OCI-LY7 (cell line): ENCODE measurements around the gene EMSY. TPM values are rescaled to one million over a fixed set of nuclear protein-coding genes. Genes with fewer than 3 reads are reported as not detected.

Source experiments
- BruUV-seq: library from RNA; stranded (reverse); fragments of 400-500 nt; replicated peaks from 2 replicates; lab custom pipeline; 2021; lab: Mats Ljungman, UMichigan
- CTCF ChIA-PET: fragments of 300-600 bp; sonication (Branson Sonifier 250); formaldehyde crosslinking; loops from one replicate; lab custom pipeline; 2022; ENCODE audit warnings: antibody characterized with exemption; ENCODE audit not compliant: unreplicated experiment; lab: Charles Lee
- POLR2A ChIA-PET: fragments of 300-600 bp; sonication (Branson Sonifier 250); formaldehyde crosslinking; loops from one replicate; lab custom pipeline; 2022; ENCODE audit warnings: antibody characterized with exemption; lab: Charles Lee
- DNase-seq: peaks from one replicate; pipeline ENCODE4 v3.0.0-alpha.2; 2015; ENCODE audit warnings: low spot score
- H2AFZ ChIP-seq: fragments of 200-600 bp; sonication (generic), shearing (Covaris generic); 2 replicates; pipeline ENCODE4 v1.6.1; 2014; ENCODE audit warnings: mild to moderate bottlenecking, antibody characterized with exemption, low read length, moderate library complexity
- H3K27ac ChIP-seq: fragments of 200-600 bp; sonication (generic); 2 replicates; pipeline ENCODE4 v1.5.1; 2014; ENCODE audit warnings: mixed run types, low read depth, mild to moderate bottlenecking, moderate library complexity, low read length, inconsistent platforms; ENCODE audit not compliant: poor library complexity, severe bottlenecking
- H3K36me3 ChIP-seq: fragments of 200-600 bp; sonication (generic); 2 replicates; pipeline ENCODE4 v1.6.1; 2014; ENCODE audit warnings: mild to moderate bottlenecking, antibody characterized with exemption, low read length, moderate library complexity, mixed read lengths; ENCODE audit not compliant: insufficient read depth
- H3K4me1 ChIP-seq: fragments of 200-600 bp; sonication (generic); 2 replicates; pipeline ENCODE4 v1.5.1; 2014; ENCODE audit warnings: mild to moderate bottlenecking, low read length; ENCODE audit not compliant: insufficient read depth, poor library complexity, severe bottlenecking
- H3K4me2 ChIP-seq: fragments of 200-600 bp; sonication (generic); 2 replicates; pipeline ENCODE4 v1.6.1; 2014; ENCODE audit warnings: mild to moderate bottlenecking, low read length
- H3K4me3 ChIP-seq: fragments of 200-600 bp; sonication (generic); 2 replicates; pipeline ENCODE4 v1.5.1; 2014; ENCODE audit warnings: mild to moderate bottlenecking, low read depth, low read length; ENCODE audit not compliant: poor library complexity, severe bottlenecking
- H3K79me2 ChIP-seq: fragments of 200-600 bp; sonication (generic); 2 replicates; pipeline ENCODE4 v1.6.1; 2016; ENCODE audit warnings: low read depth, mild to moderate bottlenecking, low read length, moderate library complexity, mixed read lengths; ENCODE audit not compliant: insufficient read depth
- H3K9me2 ChIP-seq: fragments of 200-600 bp; sonication (generic); 2 replicates; pipeline ENCODE4 v1.6.1; 2016; ENCODE audit warnings: mild to moderate bottlenecking, low read length, mixed read lengths; ENCODE audit not compliant: insufficient read depth
- H3K9me3 ChIP-seq: fragments of 200-600 bp; sonication (generic); 2 replicates; pipeline ENCODE4 v1.6.1; 2014; ENCODE audit warnings: mild to moderate bottlenecking, mixed run types, low read length, mixed read lengths
- H4K20me1 ChIP-seq: fragments of 200-600 bp; sonication (generic); 2 replicates; pipeline ENCODE4 v1.6.1; 2014; ENCODE audit warnings: mild to moderate bottlenecking, antibody characterized with exemption, low read length, moderate library complexity, mixed read lengths; ENCODE audit not compliant: insufficient read depth
- CTCF ChIP-seq: fragments of 200-600 bp; sonication (generic); conservative IDR thresholded peaks from 2 replicates; pipeline ENCODE4 v1.5.1; 2014; ENCODE audit warnings: mild to moderate bottlenecking, antibody characterized with exemption, low read length, moderate library complexity, mixed read lengths
- EZH2phosphoT487 ChIP-seq: fragments of 200-600 bp; sonication (generic); IDR thresholded peaks from 2 replicates; pipeline ENCODE4 v1.6.1; 2018; ENCODE audit warnings: low read depth, borderline replicate concordance, mild to moderate bottlenecking, mixed run types, antibody characterized with exemption, low read length, moderate library complexity, mixed read lengths
- intact Hi-C: fragments of 100-400 bp; cut with micrococcal nuclease; formaldehyde crosslinking; loops from one replicate; pipeline ENCODE4 v1.10.0; 2022; ENCODE audit not compliant: unreplicated experiment
- total RNA-seq, 2 experiments: library from RNA; depleted of rRNA in 1 of 2; stranded (reverse); fragments of >200 nt in 1 of 2; shearing (Covaris generic) in 1 of 2; gene quantifications; 2 replicates each; pipeline ENCODE4 v1.2.3, GENCODE V29; 2014 to 2022

Gene EMSY
- total RNA-seq, 2 experiments from 2014 or later, result 26.3 to 29.8 TPM

DNA sequence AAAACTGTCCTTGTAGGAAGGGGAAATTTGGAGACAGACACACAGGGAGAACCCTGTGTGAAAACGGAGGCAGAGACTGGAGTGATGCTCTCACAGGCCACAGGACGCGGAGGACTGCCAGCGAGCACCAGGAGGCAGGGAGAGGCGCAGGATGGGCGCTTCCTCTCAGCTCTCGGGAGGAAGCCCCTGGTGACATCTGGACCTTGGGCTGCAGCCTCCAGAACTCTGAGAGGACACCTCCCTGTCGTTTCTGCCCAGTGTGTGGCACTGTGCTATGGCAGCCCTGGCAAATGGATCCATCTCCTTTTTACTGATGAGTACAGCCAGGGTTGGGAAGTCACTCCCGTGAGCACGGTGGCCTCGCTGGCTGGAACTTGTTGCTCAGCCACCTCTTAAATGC lies 151.8 kb downstream of the EMSY start:
- intact Hi-C loops, result no loop called here
- TF ChIP-seq CTCF, result no peak
- no peak for TF ChIP-seq EZH2phosphoT487
- BruUV-seq, result no TSS peak
- no peak for DNase-seq
- no peak overlapping the region for H3K4me2 ChIP-seq
- no peaks in the 10 kb centered on the region for H3K36me3 ChIP-seq
- POLR2A ChIA-PET, result no interaction called here
- no peak overlapping the region for H3K4me3 ChIP-seq
- H2AFZ ChIP-seq, result no peak overlapping the region
- CTCF ChIA-PET, result no interaction called here
- H3K9me3 ChIP-seq, result no peaks in the 10 kb centered on the region; the same call in 1 of the 2 replicates
- no peak overlapping the region for H3K27ac ChIP-seq
- H3K4me1 ChIP-seq, result peaks cover 24% of the 10 kb centered on the region
- H3K79me2 ChIP-seq, result no peaks in the 10 kb centered on the region
- no peaks in the 10 kb centered on the region for H4K20me1 ChIP-seq
- H3K9me2 ChIP-seq, result no peaks in the 10 kb centered on the region

DNA sequence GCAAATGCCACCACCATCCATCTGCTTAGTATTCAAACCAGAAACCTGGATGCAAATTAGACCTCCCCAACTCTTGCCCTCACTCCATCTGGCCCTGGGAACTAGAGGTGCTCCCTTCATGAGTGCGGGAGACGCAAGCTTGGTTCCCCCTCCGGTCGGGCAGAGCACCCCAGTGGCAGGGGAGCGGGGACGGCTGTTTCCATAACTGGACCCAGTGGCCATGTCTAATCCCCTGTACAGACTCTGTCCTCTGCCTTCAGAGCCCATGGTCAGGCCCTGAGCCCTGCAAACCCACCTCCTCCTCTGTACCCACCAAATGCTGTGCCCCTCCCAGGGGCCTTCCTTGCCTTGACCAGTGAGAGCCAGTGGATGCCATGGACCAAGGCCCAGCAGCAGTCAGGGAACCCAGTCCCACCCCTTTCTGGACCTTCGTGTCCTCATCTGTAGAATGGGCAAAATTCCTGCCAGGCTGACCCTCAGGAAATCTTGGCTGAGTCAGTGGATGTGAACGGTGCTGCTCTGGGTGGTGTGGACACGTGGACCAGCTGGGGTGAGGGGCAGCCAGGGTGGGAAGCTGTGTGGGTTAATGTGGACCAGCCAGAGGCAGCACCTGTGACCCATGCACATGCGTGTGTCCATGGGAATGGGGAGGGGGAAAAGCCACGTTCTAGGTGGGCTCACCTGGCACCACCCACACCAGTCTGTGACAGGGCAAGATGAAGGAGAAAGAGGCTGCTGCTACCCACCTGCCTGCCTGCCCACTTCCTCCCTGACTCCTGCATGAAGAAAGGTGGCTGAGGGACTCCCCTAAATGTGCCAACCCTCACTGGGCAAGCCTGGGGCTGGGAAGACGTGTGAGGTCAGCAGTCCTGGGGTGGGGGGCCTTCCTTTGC lies 153.0 kb downstream of the EMSY start:
- intact Hi-C loops, result loop anchor here (1.0 kb wide), 1 partner anchor 84 kb away; no protein-coding TSS in a partner anchor
- no peaks in the 10 kb centered on the region for H3K36me3 ChIP-seq
- peaks cover 21% of the 10 kb centered on the region for H3K4me1 ChIP-seq
- H4K20me1 ChIP-seq, result no peaks in the 10 kb centered on the region
- H3K9me2 ChIP-seq, result no peaks in the 10 kb centered on the region
- H3K9me3 ChIP-seq, result no peaks in the 10 kb centered on the region; the same call in 1 of the 2 replicates
- ChIA-PET POLR2A (interaction anchor here (1.1 to 2.6 kb wide), 6 partner anchors 9 to 88 kb away, joined by 4 to 11 read pairs (median 5); partner anchors contain the start of gene LRRC32), CTCF (interaction anchor here (0.6 to 2.1 kb wide), 8 partner anchors 9 to 108 kb away, joined by 3 to 22 read pairs (median 6); no protein-coding TSS in a partner anchor)
- no peak overlapping the region for H3K4me3 ChIP-seq
- H2AFZ ChIP-seq, result no peak overlapping the region
- H3K4me2 ChIP-seq, result no peak overlapping the region
- DNase-seq, result no peak
- no peak overlapping the region for H3K27ac ChIP-seq
- H3K79me2 ChIP-seq, result no peaks in the 10 kb centered on the region
- no TSS peak for BruUV-seq
- TF ChIP-seq CTCF (no peak), EZH2phosphoT487 (no peak)
